ENCODE results near the gene OSBP2. TPM values are rescaled to one million over a fixed set of nuclear protein-coding genes. Genes with fewer than 3 reads are reported as not detected.

Gene OSBP2
- total and polyA plus RNA-seq, 2 experiments from 2014 or later, result 2.1 to 2.9 TPM

GRCh38 chr22:30955153-30955552, 260.5 kb downstream of the OSBP2 start:
- Mint-ChIP-seq H3K36me3 (ENCODE audit: low read depth) (peaks cover 75% of the 10 kb centered on the region), H3K4me1 (no peaks in the 10 kb centered on the region), H3K27me3 (ENCODE audit: insufficient read depth, low read depth, poor library complexity) (no peaks in the 10 kb centered on the region), H3K4me3 (no peak overlapping the region), H3K27ac (no peak overlapping the region), H3K9me3 (no peaks in the 10 kb centered on the region)
- no peak overlapping the region for H2AFZ ChIP-seq
- H3K27ac ChIP-seq (ENCODE audit: low read depth), result no peak overlapping the region
- DNase-seq (ENCODE audit: low spot score) (no peak), ATAC-seq (no peak)
- H3K79me2 ChIP-seq (replicated peaks; ENCODE audit: insufficient read depth), result peaks cover 78% of the 10 kb centered on the region
- no peaks in the 10 kb centered on the region for H3K9me2 ChIP-seq (ENCODE audit: insufficient read depth)
- no peak for TF ChIP-seq EZH2 (IDR thresholded peaks at IDR 0.05; ENCODE audit: low read depth, unreplicated experiment)
- no peak for TF ChIP-seq EZH2phosphoT487 (IDR thresholded peaks at IDR 0.05; ENCODE audit: unreplicated experiment)
- no peak for TF ChIP-seq ZNF114 (CRISPR knock-in tag; IDR thresholded peaks at IDR 0.05)
- TF ChIP-seq STAT1 (IDR thresholded peaks at IDR 0.05; ENCODE audit: unreplicated experiment), result no peak
- no peak for TF ChIP-seq CTCF (conservative IDR thresholded peaks at IDR 0.05; ENCODE audit: low read depth in 2 of 2)
- no peak for TF ChIP-seq REST (IDR thresholded peaks at IDR 0.05; ENCODE audit: unreplicated experiment)
- TF ChIP-seq CREB1 (CRISPR knock-in tag; IDR thresholded peaks at IDR 0.05; ENCODE audit: low read depth), result no peak
- TF ChIP-seq NANOG (IDR thresholded peaks at IDR 0.05; ENCODE audit: borderline replicate concordance), result no peak
- no peak for TF ChIP-seq JUNB (IDR thresholded peaks at IDR 0.05; ENCODE audit: unreplicated experiment)
- no peak for TF ChIP-seq ZNF331 (CRISPR knock-in tag; IDR thresholded peaks at IDR 0.05; ENCODE audit: low read depth)
- no peak for TF ChIP-seq POLR2AphosphoS5 (IDR thresholded peaks at IDR 0.05; ENCODE audit: low read depth)
- TF ChIP-seq ZNF462 (CRISPR knock-in tag; IDR thresholded peaks at IDR 0.05), result no peak
- TF ChIP-seq ETS1 (IDR thresholded peaks at IDR 0.05), result no peak
- H3K36me3 ChIP-seq (ENCODE audit: insufficient read depth), result peaks cover 45% of the 10 kb centered on the region
- no peak overlapping the region for H3K4me2 ChIP-seq
- H3K27me3 ChIP-seq (ENCODE audit: insufficient read depth), result no peaks in the 10 kb centered on the region
- H3K4me1 ChIP-seq (ENCODE audit: insufficient read depth), result no peaks in the 10 kb centered on the region
- H3F3A ChIP-seq (replicated peaks; ENCODE audit: low read depth), result no peaks in the 10 kb centered on the region
- H4K20me1 ChIP-seq (replicated peaks; ENCODE audit: insufficient read depth), result peaks cover 38% of the 10 kb centered on the region
- no peak overlapping the region for H3K4me3 ChIP-seq
